PFSK-1 (cell line): ENCODE data around the gene CACNA1C.

Experiments used
- FOXP2 ChIP-seq: optimal IDR thresholded peaks from 2 replicates; pipeline ENCODE3; 2011; ENCODE audit warnings: borderline replicate concordance, control low read depth, inconsistent platforms; ENCODE audit not compliant: insufficient read depth; ENCODE audit errors: extremely low read length, extremely low read depth
- POLR2AphosphoS5 ChIP-seq: IDR thresholded peaks from 2 replicates; pipeline ENCODE4 v1.6.1; 2012; ENCODE audit warnings: low read depth, mild to moderate bottlenecking, control low read depth, low read length, moderate library complexity
- SIN3A ChIP-seq: IDR thresholded peaks from 2 replicates; pipeline ENCODE4 v1.6.1; 2012; ENCODE audit warnings: mild to moderate bottlenecking, low read length, moderate library complexity, borderline replicate concordance; ENCODE audit not compliant: insufficient read depth
- TAF1 ChIP-seq: IDR thresholded peaks from 2 replicates; pipeline ENCODE4 v1.6.1; 2012; ENCODE audit warnings: low read length, control low read depth, borderline replicate concordance; ENCODE audit not compliant: insufficient read depth
- TF ChIP-seq, protein P1 (sequence below), 2 experiments: IDR thresholded peaks; 2 replicates each; pipeline versions ENCODE4 v1.6.1 to v1.8.0; 2011 to 2012; ENCODE audit warnings: low read depth in 2 of 2, low read length in 2 of 2, control low read depth in 1 of 2, inconsistent platforms in 1 of 2, mild to moderate bottlenecking in 1 of 2, moderate library complexity in 1 of 2; ENCODE audit not compliant: insufficient read depth in 1 of 2

The CACNA1C gene

DNA sequence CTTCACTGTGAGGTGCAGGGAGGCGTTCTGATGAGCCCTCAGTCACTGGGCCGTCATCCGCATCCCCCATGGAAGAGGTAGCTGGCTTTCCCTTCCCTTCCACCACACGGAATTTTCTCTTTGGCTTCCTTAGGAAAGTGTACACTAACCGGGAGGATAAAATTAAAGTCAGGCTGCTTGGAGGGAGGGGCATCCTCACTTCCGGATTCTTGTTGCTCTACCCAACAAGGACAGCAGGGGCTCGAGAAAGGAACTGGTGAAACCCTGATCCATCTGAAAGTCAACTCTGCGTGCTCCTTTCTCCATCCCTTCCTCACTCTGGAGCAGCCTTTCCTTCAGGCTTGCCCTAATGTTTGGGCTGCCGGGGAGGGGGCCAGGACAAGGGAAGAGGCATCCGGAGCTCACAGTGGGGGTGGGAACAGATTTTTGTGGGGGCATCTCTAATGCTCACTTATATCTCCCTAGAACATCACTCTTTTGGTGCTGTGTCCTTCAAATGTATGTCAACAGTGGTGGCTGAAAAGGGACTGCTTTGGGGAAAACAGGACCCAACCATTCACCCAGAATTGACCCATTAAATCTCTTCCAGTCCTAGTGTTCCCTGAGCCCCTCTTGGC, 640.6 kb downstream of the CACNA1C start:
- no peak for TF ChIP-seq FOXP2
- TF ChIP-seq TAF1 = no peak
- TF ChIP-seq POLR2AphosphoS5 = no peak
- TF ChIP-seq SIN3A = no peak

DNA sequence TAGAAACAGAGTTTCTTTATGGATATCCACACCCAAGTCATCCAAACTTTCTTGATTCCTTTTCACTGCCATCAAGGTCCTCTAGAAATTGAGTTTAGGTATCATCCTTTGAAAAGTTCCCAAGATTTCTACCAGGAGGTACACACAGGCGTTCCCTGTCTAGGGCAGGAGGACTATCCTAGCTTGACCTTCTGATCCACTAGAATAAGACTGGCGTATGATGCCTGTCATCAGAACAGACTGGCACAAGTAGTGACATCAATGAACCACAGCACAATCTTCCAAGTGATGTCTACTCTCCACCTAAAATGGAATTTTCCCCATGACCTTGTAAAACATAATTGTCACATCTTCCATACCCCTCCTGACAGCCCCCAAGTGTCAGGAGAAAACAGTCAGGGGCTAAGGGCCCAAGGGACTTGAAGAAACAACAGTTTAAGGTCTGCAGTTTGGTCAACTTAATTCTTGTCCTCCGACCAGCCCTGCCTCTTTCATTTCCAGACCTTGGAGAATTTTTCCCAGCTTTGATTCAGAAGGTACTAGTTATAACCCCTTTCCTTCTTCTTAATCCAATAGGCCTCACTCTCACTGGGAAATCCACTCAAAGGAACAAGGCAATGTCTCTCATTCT, 641.3 kb downstream of the CACNA1C start:
- TF ChIP-seq FOXP2 (no peak), TAF1 (no peak), POLR2AphosphoS5 (no peak), SIN3A (no peak)
- TF ChIP-seq, protein P1, sequence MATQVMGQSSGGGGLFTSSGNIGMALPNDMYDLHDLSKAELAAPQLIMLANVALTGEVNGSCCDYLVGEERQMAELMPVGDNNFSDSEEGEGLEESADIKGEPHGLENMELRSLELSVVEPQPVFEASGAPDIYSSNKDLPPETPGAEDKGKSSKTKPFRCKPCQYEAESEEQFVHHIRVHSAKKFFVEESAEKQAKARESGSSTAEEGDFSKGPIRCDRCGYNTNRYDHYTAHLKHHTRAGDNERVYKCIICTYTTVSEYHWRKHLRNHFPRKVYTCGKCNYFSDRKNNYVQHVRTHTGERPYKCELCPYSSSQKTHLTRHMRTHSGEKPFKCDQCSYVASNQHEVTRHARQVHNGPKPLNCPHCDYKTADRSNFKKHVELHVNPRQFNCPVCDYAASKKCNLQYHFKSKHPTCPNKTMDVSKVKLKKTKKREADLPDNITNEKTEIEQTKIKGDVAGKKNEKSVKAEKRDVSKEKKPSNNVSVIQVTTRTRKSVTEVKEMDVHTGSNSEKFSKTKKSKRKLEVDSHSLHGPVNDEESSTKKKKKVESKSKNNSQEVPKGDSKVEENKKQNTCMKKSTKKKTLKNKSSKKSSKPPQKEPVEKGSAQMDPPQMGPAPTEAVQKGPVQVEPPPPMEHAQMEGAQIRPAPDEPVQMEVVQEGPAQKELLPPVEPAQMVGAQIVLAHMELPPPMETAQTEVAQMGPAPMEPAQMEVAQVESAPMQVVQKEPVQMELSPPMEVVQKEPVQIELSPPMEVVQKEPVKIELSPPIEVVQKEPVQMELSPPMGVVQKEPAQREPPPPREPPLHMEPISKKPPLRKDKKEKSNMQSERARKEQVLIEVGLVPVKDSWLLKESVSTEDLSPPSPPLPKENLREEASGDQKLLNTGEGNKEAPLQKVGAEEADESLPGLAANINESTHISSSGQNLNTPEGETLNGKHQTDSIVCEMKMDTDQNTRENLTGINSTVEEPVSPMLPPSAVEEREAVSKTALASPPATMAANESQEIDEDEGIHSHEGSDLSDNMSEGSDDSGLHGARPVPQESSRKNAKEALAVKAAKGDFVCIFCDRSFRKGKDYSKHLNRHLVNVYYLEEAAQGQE (IDR thresholded peaks at IDR 0.05; ENCODE audit: insufficient read depth in 1 of 2, low read depth in 2 of 2, low read length in 2 of 2) = no peak

DNA sequence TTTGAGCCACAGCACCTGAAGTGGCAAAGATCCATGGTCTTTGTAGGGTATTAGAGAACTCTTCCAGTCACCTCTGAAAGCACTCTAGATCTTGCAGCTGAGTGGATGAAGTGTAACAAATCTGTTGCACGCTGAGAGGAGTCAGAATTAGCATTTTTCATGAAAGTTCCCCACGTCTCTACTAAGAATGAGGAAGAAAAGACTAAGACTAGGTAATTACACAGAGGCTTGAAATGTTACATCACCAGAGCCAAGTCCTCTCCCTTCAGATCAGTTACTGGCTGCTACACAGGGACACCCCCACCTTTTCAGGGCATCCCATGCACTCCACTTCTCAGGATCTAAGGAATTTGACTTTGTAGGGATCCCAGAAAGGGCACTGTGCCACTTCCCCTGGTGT, 643.3 kb downstream of the CACNA1C start:
- TF ChIP-seq TAF1 = no peak
- TF ChIP-seq SIN3A = no peak
- no peak for TF ChIP-seq POLR2AphosphoS5
- TF ChIP-seq, protein P1 (IDR thresholded peaks at IDR 0.05; ENCODE audit: insufficient read depth in 1 of 2, low read depth in 2 of 2, low read length in 2 of 2) = no peak
- TF ChIP-seq FOXP2 = no peak

DNA sequence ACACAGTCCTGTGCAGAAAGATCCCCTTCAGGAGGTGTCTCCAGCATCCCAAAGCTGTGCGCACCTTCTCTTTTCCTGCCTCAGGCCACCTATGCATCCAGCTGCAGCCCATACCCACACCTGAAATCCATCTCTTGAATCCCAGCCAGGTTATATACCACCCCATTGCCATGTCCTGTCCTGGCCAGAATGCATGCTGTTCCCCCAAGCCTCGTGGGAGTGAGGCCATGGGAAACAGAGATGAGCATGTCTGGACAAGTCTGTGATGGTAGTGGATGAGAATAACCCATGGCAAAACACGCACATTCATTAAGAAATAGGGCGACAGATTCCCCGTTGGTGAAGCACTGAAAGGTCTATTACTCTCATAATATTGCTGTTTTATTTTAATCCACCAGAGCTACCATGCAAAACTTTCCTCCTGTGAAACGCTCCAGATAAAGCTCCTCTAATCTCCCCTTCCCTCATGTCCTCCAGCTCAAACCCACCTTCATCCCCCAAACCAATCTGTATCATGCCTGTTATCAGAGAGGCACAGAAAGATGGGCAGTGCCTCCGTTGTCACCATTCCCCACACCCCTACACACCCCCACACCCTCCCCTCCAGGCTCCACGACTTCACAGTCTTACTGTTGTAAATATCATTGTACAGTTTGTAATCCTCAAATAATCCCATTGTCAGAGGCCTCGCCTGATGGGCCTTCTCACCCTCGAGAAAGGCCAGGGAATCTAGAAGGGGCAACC, 644.4 kb downstream of the CACNA1C start:
- TF ChIP-seq SIN3A (no peak), POLR2AphosphoS5 (no peak), FOXP2 (no peak), TAF1 (no peak)
- TF ChIP-seq, protein P1 (IDR thresholded peaks at IDR 0.05; ENCODE audit: insufficient read depth in 1 of 2, low read depth in 2 of 2, low read length in 2 of 2) = no peak

DNA sequence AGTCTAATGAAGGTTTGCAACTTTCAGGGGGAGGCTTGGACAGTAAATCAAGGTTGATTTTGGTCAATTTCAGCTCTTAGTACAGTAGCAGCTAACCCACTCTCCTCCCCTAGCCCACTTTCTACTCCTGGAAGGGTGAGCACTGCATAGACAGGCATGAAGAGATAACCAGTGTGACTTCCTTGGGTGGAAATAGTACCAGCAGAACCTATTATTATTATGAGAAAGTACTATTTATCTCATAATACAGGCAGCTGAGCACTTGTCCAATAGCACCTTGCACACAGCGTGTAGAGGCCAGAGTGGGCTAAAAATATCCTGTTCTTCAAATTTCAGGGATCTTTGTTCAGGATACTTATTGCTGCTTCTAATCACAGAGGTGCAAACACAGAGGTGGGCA, 645.8 kb downstream of the CACNA1C start:
- TF ChIP-seq, protein P1 (IDR thresholded peaks at IDR 0.05; ENCODE audit: insufficient read depth in 1 of 2, low read depth in 2 of 2, low read length in 2 of 2) = no peak
- no peak for TF ChIP-seq FOXP2
- no peak for TF ChIP-seq SIN3A
- TF ChIP-seq POLR2AphosphoS5 = no peak
- no peak for TF ChIP-seq TAF1
